ENCODE data around the gene MYO9B. TPM values are rescaled to one million over a fixed set of nuclear protein-coding genes. Genes with fewer than 3 reads are reported as not detected.

Gene MYO9B
- polyA plus RNA-seq, 2 of the 4 experiments (the other 2 are of a cell fraction), result 13.0 to 27.7 TPM

- 0 out of 2 replicates have a peak, but pooled peaks have one; percentile 12 for TF ChIP-seq MYC (IDR thresholded peaks at IDR 0.05; ENCODE audit: borderline replicate concordance, low read length)
- TF ChIP-seq NFE2L2 (conservative IDR thresholded peaks at IDR 0.05; ENCODE audit: low read length), result no peak
- no peak for TF ChIP-seq JUNB (IDR thresholded peaks at IDR 0.05)
- no peak for TF ChIP-seq CTCF (IDR thresholded peaks at IDR 0.05)
- 0 out of 3 replicates have a peak, but pooled peaks have one; percentile 5 for TF ChIP-seq SMC3 (IDR thresholded peaks at IDR 0.05)
- peak; percentile 24; the same call in 1 of the 2 replicates for TF ChIP-seq PHF8 (IDR thresholded peaks at IDR 0.05; ENCODE audit: borderline replicate concordance, low read depth)
- no peak for TF ChIP-seq HOXA7 (CRISPR knock-in tag; IDR thresholded peaks at IDR 0.05)
- no peak for TF ChIP-seq ZFP36 (IDR thresholded peaks at IDR 0.05; ENCODE audit: borderline replicate concordance, partially characterized antibody)
- TF ChIP-seq FOSL2 (IDR thresholded peaks at IDR 0.05), result no peak
- TF ChIP-seq FOSL2 (CRISPR knock-in tag; IDR thresholded peaks at IDR 0.05), result no peak
- TF ChIP-seq E2F6 (IDR thresholded peaks at IDR 0.05; ENCODE audit: borderline replicate concordance, low read depth), result 0 out of 2 replicates have a peak, but pooled peaks have one; percentile 25
- TF ChIP-seq RAD21 (conservative IDR thresholded peaks at IDR 0.05 in 1 of 2, IDR thresholded peaks at IDR 0.05 in 1 of 2), result no peak
- no peak for TF ChIP-seq ZSCAN20 (CRISPR knock-in tag; IDR thresholded peaks at IDR 0.05)
- TF ChIP-seq TFCP2L1 (CRISPR knock-in tag; IDR thresholded peaks at IDR 0.05), result 0 out of 2 replicates have a peak, but pooled peaks have one; percentile 37
- TF ChIP-seq TP53 (CRISPR knock-in tag; IDR thresholded peaks at IDR 0.05), result no peak
- no peak for TF ChIP-seq HOXB5 (CRISPR knock-in tag; IDR thresholded peaks at IDR 0.05)
- no peak for TF ChIP-seq CBX2 (IDR thresholded peaks at IDR 0.05; ENCODE audit: borderline replicate concordance, low read depth)
- TF ChIP-seq CHD2 (IDR thresholded peaks at IDR 0.05; ENCODE audit: low read length, partially characterized antibody), result no peak
Observed at GRCh38 chr19:17226002-17226933, 150.7 kb downstream of the MYO9B start, which contains the start of gene OCEL1 (continued).

GRCh38 chr19:17227798-17228367, 152.3 kb downstream of the MYO9B start:
- H3K4me2 ChIP-seq, result peak overlapping the region; percentile 79; the same call in 1 of the 3 replicates
- WGBS (ENCODE audit: missing lambda C conversion rate), result 78% methylated on average over 13 of the region's 13 CpGs
- no peaks in the 10 kb centered on the region for H3K9me3 ChIP-seq
- FAIRE-seq (no peak), ATAC-seq (no peak), DNase-seq (ENCODE audit: low read depth in 1 of 2, low spot score in 1 of 2) (no peak)
- ChIA-PET POLR2A (interaction anchor here (0.6 kb wide), 1 partner anchor 18 kb away, joined by 3 read pairs; no protein-coding TSS in a partner anchor), CTCF (interaction anchor here (1.0 to 3.6 kb wide), 2 partner anchors 15 to 34 kb away, joined by 3 to 11 read pairs; no protein-coding TSS in a partner anchor)
- no peak overlapping the region for H3K27ac ChIP-seq
- TF ChIP-seq POLR2A (IDR thresholded peaks at IDR 0.05; ENCODE audit: low read length) (no peak), HDAC2 (IDR thresholded peaks at IDR 0.05) (no peak), KDM1A (IDR thresholded peaks at IDR 0.05; ENCODE audit: low read depth) (no peak), CBX8 (IDR thresholded peaks at IDR 0.05) (no peak), GATA3 (IDR thresholded peaks at IDR 0.05; ENCODE audit: borderline replicate concordance) (no peak), FOXS1 (CRISPR knock-in tag; IDR thresholded peaks at IDR 0.05) (no peak), MAZ (IDR thresholded peaks at IDR 0.05; ENCODE audit: borderline replicate concordance, low read depth, low read length) (no peak), BCL3 (IDR thresholded peaks at IDR 0.05) (no peak), ZFP36 (IDR thresholded peaks at IDR 0.05; ENCODE audit: borderline replicate concordance, partially characterized antibody) (no peak), SMC3 (IDR thresholded peaks at IDR 0.05) (no peak), USF2 (IDR thresholded peaks at IDR 0.05) (no peak), ZNF302 (CRISPR knock-in tag; IDR thresholded peaks at IDR 0.05) (no peak), SREBF2 (IDR thresholded peaks at IDR 0.05) (no peak), NFE2L2 (conservative IDR thresholded peaks at IDR 0.05; ENCODE audit: low read length) (no peak)
- H3K4me3 ChIP-seq, result no peak overlapping the region
- H3K4me1 ChIP-seq, result peaks cover 9% of the 10 kb centered on the region; the same call in 2 of the 3 replicates

All from A549 (cell line).